Activated CD8-positive, alpha-beta T cell treated with anti-CD3 and anti-CD28 coated beads for 36 hours (primary cell): ENCODE results near the gene PICALM. TPM values are rescaled to one million over a fixed set of nuclear protein-coding genes. Genes with fewer than 3 reads are reported as not detected.
"Not testable (repeated sequence)": the region's sequence is repeated elsewhere in the genome, so short reads cannot be mapped to it uniquely, and the experiment has no call there.

Experiments
- ATAC-seq: fragments of 200-7000 bp; cut with Tn5 transposase; one replicate; pipeline ENCODE4 v1.10.0; 2021; ENCODE audit warnings: mild to moderate bottlenecking, moderate library complexity
- CTCF ChIA-PET: fragments of 350-600 bp; sonication (Branson Sonifier 250); formaldehyde crosslinking; loops from one replicate; lab custom pipeline; 2021; ENCODE audit warnings: antibody characterized with exemption; lab: Charles Lee
- POLR2A ChIA-PET: fragments of 350-600 bp; sonication (Branson Sonifier 250); formaldehyde crosslinking; loops from one replicate; lab custom pipeline; 2021; ENCODE audit warnings: antibody characterized with exemption; lab: Charles Lee
- DNase-seq: peaks from one replicate; pipeline ENCODE4 v3.0.0-alpha.2; 2020
- H3K27ac Mint-ChIP-seq: one replicate; pipeline ENCODE4 v1.8.0; 2021; ENCODE audit warnings: mild to moderate bottlenecking, mixed read lengths
- H3K27me3 Mint-ChIP-seq: one replicate; pipeline ENCODE4 v1.8.0; 2021; ENCODE audit warnings: mixed read lengths
- H3K36me3 Mint-ChIP-seq: one replicate; pipeline ENCODE4 v1.8.0; 2021; ENCODE audit warnings: low read depth, mixed read lengths
- H3K4me1 Mint-ChIP-seq: one replicate; pipeline ENCODE4 v1.8.0; 2021; ENCODE audit warnings: low read depth, mixed read lengths
- H3K4me3 Mint-ChIP-seq: one replicate; pipeline ENCODE4 v1.8.0; 2021; ENCODE audit warnings: mild to moderate bottlenecking, moderate library complexity, mixed read lengths
- H3K9me3 Mint-ChIP-seq: one replicate; pipeline ENCODE4 v1.8.0; 2021; ENCODE audit warnings: mixed read lengths
- intact Hi-C: fragments of 100-400 bp; cut with micrococcal nuclease; formaldehyde crosslinking; loops from one replicate; pipeline ENCODE4 v1.10.0; 2022
- total RNA-seq, 2 experiments: library from RNA; stranded (reverse); gene quantifications; one replicate each; pipeline ENCODE4 v1.2.3, GENCODE V29; 2021
- TF ChIP-seq, protein P1 (sequence below): fragments of 200-600 bp; IDR thresholded peaks from one replicate; pipeline ENCODE4 v1.8.0; 2022; ENCODE audit warnings: antibody characterized with exemption, mild to moderate bottlenecking

Gene PICALM
- total RNA-seq, 2 experiments from 2014 or later = 57.5 to 61.2 TPM

DNA sequence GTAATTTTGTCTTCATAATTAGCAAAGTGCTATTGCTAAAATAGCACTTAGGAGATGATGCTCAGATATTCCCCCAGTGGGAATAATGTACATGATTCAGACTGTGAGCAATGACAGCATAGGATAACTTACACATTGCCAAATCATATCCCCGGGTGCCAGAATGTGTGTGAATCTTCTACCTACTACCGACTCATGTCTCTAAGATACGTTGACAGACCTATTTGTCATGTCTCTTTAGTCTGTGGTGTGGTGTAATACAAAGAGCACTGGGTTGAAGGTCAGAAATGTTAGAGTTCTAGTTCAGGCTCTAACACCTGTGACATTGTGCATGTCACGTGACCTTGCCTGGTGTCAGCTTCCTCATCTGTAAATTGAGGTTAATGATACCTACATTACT is 31.0 kb upstream of the PICALM start:
- peak; percentile 55 for ATAC-seq
- ChIA-PET POLR2A (no interaction called here), CTCF (interaction anchor here (1.4 kb wide), 1 partner anchor 16 kb away, joined by 3 read pairs; no protein-coding TSS in a partner anchor)
- no peaks in the 10 kb centered on the region for H3K36me3 Mint-ChIP-seq
- no peak overlapping the region for H3K4me3 Mint-ChIP-seq
- TF ChIP-seq, protein P1, sequence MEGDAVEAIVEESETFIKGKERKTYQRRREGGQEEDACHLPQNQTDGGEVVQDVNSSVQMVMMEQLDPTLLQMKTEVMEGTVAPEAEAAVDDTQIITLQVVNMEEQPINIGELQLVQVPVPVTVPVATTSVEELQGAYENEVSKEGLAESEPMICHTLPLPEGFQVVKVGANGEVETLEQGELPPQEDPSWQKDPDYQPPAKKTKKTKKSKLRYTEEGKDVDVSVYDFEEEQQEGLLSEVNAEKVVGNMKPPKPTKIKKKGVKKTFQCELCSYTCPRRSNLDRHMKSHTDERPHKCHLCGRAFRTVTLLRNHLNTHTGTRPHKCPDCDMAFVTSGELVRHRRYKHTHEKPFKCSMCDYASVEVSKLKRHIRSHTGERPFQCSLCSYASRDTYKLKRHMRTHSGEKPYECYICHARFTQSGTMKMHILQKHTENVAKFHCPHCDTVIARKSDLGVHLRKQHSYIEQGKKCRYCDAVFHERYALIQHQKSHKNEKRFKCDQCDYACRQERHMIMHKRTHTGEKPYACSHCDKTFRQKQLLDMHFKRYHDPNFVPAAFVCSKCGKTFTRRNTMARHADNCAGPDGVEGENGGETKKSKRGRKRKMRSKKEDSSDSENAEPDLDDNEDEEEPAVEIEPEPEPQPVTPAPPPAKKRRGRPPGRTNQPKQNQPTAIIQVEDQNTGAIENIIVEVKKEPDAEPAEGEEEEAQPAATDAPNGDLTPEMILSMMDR = no peak
- H3K27ac Mint-ChIP-seq = no peak overlapping the region
- no peaks in the 10 kb centered on the region for H3K4me1 Mint-ChIP-seq
- no peak for DNase-seq
- intact Hi-C loops = no loop called here
- no peaks in the 10 kb centered on the region for H3K9me3 Mint-ChIP-seq
- peaks cover 6% of the 10 kb centered on the region for H3K27me3 Mint-ChIP-seq

DNA sequence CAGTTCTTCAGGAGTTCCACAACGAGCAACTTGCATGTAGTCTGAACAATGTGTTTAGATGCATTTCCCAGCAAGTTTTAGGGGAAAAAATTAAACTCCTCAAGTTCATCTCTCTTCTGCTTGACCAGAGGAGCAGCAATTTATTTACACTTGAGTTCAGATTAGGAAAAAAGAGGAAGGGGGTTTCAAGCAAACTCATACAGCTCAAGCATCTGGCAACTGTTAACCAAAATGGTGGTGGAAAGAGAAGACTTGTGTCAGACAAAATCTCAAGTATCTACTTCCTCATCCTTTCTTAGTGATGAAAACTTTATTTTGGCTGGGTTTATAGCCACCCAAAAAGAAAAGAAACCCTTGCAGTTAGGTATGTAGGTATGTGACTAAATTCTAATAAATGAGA is 29.1 kb upstream of the PICALM start:
- TF ChIP-seq, protein P1 = no peak
- ChIA-PET POLR2A (interaction anchor here (0.5 kb wide), 1 partner anchor 148 kb away, joined by 3 read pairs; no protein-coding TSS in a partner anchor), CTCF (no interaction called here)
- DNase-seq = no peak
- no peak overlapping the region for H3K4me3 Mint-ChIP-seq
- H3K27ac Mint-ChIP-seq = no peak overlapping the region
- no peaks in the 10 kb centered on the region for H3K36me3 Mint-ChIP-seq
- no peaks in the 10 kb centered on the region for H3K4me1 Mint-ChIP-seq
- H3K27me3 Mint-ChIP-seq = peaks cover 6% of the 10 kb centered on the region
- intact Hi-C loops = no loop called here
- H3K9me3 Mint-ChIP-seq = no peaks in the 10 kb centered on the region
- ATAC-seq = no peak

DNA sequence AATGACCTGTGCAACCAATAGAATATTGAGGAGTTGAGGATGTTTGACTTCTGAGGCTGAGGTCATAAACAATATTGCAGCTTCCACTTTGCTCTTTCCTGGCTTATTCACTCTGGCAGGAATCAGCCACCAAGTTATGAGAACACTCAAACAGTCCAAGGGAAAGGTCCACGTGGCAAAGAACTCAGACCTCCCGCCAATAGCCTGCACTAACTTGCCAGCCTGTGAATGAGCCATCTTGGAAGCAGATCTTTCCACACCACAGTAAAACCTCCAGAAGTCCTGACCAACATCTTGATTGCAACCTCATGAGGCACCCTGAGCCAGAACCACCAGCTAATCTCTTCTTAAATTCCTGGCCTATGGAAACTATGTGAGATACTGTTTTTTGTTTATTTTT is 22.7 kb upstream of the PICALM start:
- Mint-ChIP-seq H3K27ac (no peak overlapping the region), H3K4me1 (no peaks in the 10 kb centered on the region), H3K9me3 (no peaks in the 10 kb centered on the region), H3K27me3 (peaks cover 3% of the 10 kb centered on the region), H3K4me3 (no peak overlapping the region), H3K36me3 (no peaks in the 10 kb centered on the region)
- TF ChIP-seq, protein P1 = no peak
- intact Hi-C loops = no loop called here
- CTCF ChIA-PET = no interaction called here
- ATAC-seq (no peak), DNase-seq (no peak)
- POLR2A ChIA-PET = interaction anchor here (1.2 kb wide), 1 partner anchor 12 kb away, joined by 3 read pairs; no protein-coding TSS in a partner anchor

DNA sequence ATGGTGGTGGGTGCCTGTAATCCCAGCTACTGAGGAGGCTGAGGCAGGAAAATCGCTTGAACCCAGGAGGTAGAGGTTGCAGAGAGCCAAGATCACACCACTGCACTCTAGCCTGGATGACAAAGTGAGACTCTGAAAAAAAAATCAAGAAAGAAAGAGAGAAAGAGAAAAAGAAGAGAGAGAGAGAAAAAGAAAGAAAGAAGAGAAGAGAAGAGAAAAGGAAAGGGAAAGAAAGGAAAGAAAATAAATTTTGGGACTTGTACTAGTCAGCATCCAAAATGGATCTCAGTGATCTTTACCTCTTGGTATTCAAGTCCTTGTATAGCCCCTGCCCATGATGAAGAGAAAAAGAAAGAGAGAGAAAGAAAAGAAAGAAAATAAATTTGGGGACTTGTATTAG is 22.2 kb upstream of the PICALM start:
- Mint-ChIP-seq H3K27me3 (peaks cover 3% of the 10 kb centered on the region), H3K36me3 (no peaks in the 10 kb centered on the region), H3K27ac (no peak overlapping the region), H3K4me1 (no peaks in the 10 kb centered on the region), H3K9me3 (no peaks in the 10 kb centered on the region), H3K4me3 (no peak overlapping the region)
- TF ChIP-seq, protein P1 = no peak
- intact Hi-C loops = no loop called here
- no peak for ATAC-seq
- POLR2A ChIA-PET = interaction anchor here (1.2 kb wide), 1 partner anchor 12 kb away, joined by 3 read pairs; no protein-coding TSS in a partner anchor
- DNase-seq = no peak
- CTCF ChIA-PET = no interaction called here

DNA sequence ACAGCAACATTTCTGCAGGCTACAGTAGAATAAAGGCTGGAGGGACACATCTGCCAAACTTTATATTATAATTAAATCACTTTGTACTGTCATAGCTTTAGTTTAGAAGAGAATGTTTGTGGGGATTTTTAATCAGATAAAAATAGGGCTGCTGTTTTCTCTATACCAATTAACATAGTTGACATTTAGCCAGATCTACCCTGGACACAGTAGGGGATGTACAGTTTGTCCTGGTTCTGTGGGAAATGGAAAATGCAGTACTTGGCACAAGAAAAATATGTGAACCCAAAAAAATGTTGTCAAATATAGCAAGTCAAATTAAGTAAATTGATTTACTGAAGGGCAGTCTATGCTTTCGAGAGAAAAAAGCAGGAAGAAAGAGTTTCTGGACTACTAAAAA is 20.8 kb upstream of the PICALM start:
- H3K27ac Mint-ChIP-seq = no peak overlapping the region
- ATAC-seq (no peak), DNase-seq (no peak)
- H3K27me3 Mint-ChIP-seq = peaks cover 3% of the 10 kb centered on the region
- TF ChIP-seq, protein P1 = no peak
- no peak overlapping the region for H3K4me3 Mint-ChIP-seq
- H3K36me3 Mint-ChIP-seq = no peaks in the 10 kb centered on the region
- no peaks in the 10 kb centered on the region for H3K9me3 Mint-ChIP-seq
- intact Hi-C loops = no loop called here
- POLR2A ChIA-PET = no interaction called here
- H3K4me1 Mint-ChIP-seq = no peaks in the 10 kb centered on the region
- CTCF ChIA-PET = interaction anchor here (1.0 kb wide), 1 partner anchor 12 kb away, joined by 6 read pairs; no protein-coding TSS in a partner anchor

DNA sequence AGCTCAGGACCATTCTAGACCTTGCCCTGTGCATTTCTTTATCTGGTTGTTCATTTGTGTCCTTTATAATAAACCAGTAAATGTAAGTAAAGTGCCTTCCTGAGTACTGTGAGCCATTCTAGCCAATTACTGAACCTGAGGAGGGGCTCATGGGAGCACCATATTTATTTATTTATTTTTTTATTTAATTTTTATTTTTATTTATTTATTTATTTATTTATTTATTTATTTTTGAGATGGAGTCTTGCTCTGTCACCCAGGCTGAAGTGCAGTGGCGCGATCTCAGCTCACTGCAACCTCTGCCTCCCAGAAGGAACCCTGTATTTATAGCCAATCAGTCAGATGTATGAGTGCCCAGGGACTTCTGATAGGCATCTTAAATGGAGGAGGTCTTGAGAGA is 18.8 kb upstream of the PICALM start:
- DNase-seq, intact Hi-C loops, H3K27ac Mint-ChIP-seq, H3K4me3 Mint-ChIP-seq, ATAC-seq, POLR2A ChIA-PET, H3K9me3 Mint-ChIP-seq, H3K4me1 Mint-ChIP-seq, H3K36me3 Mint-ChIP-seq, H3K27me3 Mint-ChIP-seq: not testable (repeated sequence)
- CTCF ChIA-PET = interaction anchor here (0.9 kb wide), 1 partner anchor 13 kb away, joined by 3 read pairs; no protein-coding TSS in a partner anchor
